HT-29 (cell line): ENCODE measurements around the gene NCOA3. TPM values are rescaled to one million over a fixed set of nuclear protein-coding genes. Genes with fewer than 3 reads are reported as not detected.
A peak's percentile ranks its signal among the peaks of the same experiment; 100 is the strongest.
"Not testable (repeated sequence)": the region's sequence is repeated elsewhere in the genome, so short reads cannot be mapped to it uniquely, and the experiment has no call there.

Experiments used
- DNase-seq: peaks from one replicate; pipeline ENCODE4 v3.0.0-alpha.2; 2015; ENCODE audit warnings: low spot score
- total RNA-seq: library from RNA; depleted of rRNA; stranded (reverse); fragments of >200 nt; shearing (Covaris generic); gene quantifications from 2 replicates; pipeline ENCODE4 v1.2.3, GENCODE V29; 2014; rRNA removed

The NCOA3 gene
- total RNA-seq, result 14.9 and 16.3 TPM in 2 replicates

DNA sequence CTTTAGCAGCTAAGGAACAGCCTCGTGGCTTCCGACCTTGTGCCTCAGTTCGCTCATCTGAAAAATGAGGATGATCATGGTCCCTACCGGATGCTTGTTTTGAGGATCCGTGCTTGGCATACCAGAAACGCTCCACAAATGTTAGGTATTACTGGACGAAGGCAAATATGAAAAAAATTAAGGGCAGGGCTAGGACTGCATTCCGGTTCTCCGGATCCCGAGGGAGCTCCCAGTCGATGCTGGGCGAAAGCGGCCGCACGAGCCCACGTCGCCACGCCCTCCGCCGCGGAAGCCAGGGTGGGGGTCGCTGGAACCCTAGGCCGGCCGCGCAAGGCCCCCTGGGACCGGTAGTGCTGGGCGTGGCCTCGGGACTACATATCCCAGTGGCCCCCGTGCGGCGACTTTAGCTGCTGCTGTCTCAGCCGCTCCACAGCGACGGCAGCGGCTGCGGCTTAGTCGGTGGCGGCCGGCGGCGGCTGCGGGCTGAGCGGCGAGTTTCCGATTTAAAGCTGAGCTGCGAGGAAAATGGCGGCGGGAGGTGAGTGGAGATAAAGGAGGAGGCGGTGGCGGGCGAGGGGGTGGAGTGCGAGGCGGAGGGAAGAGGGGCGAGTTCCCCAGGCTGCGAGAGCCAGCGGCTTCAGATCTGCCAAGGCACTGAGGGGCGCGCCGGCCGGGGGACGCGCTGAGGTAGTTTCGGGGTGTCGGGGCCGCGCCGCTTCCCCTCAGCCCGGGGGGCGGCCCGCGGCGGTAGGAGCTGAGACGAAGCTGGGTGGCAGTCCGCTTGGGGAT is at the start of gene NCOA3:
TSS of gene NCOA3 (plus strand) at position 406 of the 789 bp plus-strand sequence. CDS start 120,361 bp downstream, outside the sequence.
- peak; percentile 98 for DNase-seq

DNA sequence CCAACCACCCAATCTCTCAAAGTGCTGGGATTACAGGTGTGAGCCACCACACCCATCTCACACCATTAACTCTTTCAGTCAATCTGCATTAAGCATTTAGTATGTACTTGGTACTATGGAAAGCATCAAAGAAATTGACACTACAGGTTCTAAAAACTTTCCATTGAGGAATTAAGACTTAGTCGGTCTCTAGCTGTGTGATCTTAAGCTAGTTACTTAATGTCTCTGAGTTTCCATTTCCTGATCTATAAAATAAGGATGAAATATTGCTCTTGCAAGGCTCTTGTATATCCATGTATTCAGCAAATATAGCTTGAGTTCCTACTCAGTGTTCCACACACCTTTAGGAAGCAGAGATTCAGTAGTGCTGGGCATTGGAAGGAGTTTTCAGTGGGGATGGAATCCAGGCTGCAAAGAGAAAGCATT is 48.9 kb upstream of the NCOA3 start:
- DNase-seq, result no peak

DNA sequence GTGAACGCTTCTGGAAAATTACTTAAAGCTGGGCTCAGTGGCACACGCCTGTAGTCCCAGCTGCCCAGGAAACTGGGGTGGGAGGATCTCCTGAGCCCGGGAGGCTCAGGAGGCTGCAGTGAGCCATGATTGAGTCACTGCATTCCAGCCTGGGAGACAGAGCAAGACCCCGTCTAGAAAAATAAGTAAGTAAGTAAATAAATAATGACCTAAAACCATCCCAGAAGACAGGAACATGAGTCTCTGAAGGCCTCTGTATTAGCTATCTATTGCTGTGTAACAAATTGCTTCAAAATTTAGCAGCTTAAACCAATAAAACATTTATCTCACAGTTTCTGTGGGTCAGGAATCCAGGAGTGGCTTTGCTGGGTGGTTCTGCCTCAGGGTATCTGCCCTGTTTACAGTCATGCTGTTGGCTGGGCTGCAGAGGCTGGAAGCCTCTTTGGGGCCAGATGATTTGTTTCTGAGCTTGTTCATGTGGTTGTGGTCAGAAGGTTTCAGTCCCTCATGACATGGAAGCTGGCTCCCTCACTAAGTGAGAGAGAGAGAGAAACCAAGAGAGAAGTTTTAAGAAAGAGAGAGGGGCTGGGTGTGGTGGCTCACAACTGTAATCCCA is 48.4 kb upstream of the NCOA3 start:
- peak; percentile 29 for DNase-seq

DNA sequence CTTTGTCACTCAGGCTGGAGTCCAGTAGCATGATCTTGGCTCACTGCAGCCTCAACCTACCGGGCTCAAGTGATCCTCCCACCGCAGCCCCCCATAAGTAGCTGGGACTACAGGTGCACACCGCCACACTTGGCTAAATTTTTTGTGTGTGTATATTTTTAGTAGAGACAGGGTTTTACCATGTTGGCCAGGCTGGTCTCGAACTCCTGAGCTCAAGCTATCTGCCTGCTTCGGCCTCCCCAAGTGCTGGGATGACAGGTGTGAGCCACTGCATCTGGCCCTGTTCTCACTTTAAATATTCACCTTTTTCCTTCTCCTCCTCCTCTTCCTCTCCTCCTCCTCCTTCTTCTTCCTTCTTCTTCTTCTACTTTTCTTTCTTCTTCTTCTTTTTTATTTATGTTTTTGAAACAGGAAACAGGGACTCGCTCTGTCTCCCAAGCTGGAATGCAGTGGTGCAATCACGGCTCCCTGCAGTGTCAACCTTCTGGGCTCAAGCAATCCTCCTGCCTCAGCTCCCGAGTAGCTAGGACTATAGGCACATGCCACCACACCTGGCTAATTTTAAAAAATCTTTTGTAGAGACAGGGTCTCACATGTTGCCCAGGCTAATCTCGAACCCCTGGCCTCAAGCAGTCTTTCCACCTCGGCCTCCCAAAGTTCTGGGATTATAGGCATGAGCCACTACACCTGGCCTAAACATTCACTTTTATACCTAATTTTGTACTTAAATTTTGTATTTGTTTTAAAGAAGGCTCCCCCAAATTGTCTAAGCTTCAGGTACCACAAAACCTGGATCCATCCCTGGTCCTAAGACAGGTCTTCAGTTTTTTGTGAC is 47.2 kb upstream of the NCOA3 start:
- DNase-seq, result no peak

DNA sequence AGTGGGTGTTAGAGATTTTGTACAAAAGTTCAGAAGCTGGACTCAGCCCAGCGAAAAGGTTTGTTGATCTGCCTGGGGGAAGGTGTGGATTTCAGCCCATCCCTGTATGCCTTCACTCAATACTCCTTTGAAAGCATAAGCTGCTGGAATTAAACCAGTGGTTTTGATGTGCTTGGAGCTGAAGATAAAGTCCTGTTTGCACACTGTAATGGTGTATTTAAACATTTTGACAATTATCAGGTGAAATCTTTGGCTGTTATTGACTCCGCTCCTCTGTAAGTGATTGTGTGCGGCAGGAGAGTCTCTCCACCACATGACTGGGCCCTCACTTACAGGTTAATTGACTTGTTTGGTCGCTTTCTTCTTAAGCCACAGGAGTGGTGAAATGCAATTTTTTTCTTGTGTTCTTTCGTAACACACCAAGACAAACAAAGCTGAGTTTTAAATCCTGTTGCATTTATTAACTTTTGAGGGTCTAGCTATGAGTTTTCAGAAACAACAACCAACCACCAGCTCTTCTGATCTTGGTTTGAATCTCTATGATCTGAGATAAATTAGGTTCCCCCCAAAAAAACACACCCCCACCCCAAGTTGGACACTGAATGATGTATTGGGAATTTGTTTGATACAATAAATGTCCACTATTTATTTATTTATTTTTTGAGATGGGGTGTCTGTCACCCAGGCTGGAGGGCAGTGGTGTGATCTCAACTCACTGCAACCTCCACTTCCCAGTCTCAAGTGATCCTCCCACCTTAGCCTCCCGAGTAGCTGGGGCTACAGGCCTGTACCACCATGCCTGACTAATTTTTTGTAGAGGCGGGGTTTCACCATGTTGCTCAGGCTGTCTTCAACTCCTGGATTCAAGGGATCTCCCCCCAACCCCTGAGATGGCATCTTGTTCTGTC is 46.3 kb upstream of the NCOA3 start:
- DNase-seq, result no peak

DNA sequence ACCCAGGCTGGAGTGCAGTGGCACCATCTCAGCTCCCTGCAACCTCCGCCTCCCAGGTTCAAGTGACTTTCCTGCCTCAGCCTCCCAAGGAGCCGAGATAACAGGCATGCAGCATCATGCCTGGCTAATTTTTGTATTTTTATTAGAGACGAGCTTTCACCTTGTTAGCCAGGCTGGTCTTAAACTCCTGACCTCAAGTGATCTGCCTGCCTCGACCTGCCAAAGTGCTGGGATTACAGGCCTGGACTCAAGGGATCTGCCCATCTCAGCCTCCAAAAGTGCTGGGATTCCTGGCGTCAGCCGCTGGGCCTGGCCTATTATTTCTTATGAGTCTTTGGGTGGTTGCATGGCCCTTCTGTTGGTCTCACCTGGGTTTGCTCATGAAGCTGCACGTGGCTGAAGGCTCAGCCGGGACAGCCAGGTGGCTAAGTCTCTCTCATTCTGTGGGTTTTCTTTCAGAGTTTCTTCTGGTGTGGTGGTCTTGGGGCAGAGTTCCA is 45.6 kb upstream of the NCOA3 start:
- DNase-seq, result no peak

DNA sequence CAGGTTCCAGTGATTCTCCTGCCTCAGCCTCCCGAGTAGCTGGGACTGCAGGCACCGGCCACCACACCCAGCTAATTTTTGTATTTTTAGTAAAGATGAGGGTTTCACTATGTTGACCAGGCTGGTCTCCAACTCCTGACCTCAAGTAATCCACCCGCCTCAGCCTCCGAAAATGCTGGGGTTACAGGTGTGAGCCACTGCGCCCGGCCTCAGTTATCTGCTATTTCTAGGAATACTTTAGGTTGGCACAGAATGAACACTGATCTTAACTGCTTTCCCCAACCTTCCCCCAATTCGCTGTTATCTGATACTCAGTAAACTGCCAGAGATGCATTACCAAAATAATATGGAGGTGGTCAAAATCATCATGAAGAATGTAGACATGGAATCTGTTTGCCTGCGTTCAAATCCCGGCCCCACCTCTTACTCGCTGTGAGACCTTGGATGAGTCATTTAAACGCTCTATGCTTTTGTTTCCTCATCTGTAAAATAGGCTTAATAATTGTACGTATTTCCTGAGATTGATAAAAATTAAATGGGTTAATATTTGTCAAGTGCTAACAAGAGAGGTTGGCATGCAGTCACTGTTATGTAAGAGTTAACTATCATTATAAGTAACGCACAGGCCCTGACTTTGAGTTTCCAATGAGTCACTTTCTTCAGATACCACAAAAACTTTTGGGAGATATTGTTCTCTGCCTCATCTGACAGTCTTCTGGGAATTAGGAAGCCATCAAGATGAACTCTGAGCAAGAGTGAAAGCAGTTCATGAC is 44.5 kb upstream of the NCOA3 start:
- DNase-seq, result no peak

DNA sequence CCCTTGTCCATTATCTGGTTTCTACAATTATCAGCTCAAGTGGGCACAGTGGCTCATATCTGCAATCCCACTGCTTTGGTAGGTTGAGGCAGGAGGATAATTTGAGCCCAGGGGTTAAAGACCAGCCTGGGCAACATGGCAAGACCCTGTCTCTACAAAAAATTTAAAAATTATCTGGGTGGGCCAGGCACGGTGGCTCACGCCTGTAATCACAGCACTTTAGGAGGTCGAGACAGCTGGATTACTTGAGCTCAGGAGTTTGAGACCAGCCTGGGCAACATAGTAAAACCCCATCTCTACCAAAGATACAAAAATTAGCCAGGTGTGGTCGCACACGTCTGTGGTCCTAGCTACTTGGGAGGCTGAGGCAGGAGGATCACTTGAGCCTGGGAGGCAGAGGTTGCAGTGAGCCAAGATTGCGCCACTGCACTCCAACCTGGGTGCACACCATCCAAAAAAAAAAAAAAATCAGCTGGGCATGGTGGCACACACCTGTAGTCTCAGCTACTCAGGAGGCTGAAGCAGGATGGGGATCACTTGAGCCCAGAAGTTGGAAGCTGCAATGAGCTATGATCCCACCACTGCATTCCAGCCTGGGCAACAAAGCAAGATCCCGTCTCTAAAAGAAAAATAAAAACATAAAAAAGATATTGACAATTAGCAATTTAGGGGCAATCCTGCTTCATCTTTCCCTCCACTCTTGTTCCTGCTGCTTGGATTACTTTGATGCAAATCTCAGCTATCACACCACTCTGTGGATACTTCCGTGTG is 43.2 kb upstream of the NCOA3 start:
- DNase-seq, result not testable (repeated sequence)

DNA sequence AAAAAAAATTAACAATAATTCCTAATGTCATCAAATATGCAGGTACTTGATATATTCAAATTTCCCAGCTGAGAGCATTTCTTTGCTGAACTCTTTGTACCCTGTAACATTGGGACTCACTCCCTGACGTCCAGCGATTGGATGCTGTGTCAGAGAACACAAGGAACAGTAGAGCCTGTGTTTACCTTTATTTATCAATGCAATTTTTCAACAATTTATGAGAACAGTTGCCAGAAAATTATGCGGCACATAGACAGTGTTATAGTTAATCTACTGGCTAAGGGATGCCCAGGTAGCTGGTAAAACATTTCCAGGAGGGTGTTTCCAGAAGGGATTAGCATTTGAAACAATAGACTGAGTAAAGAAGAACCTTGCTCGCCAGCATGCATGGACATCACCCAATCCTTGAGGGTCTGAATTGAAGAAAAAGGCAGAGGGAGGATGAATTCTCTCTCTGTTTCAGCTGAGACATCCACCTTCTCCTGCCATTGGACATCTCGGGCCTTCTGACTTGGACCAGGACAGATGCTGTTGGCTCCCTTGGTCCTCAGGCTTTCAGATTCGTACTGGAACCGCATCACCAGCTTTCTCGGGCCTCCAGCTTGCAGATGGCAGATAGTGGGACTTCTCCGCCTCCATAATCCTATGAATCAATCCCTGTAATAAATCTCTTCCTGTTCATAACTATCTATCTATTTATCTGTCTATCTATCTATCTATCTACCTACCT is 42.2 kb upstream of the NCOA3 start:
- DNase-seq, result no peak

DNA sequence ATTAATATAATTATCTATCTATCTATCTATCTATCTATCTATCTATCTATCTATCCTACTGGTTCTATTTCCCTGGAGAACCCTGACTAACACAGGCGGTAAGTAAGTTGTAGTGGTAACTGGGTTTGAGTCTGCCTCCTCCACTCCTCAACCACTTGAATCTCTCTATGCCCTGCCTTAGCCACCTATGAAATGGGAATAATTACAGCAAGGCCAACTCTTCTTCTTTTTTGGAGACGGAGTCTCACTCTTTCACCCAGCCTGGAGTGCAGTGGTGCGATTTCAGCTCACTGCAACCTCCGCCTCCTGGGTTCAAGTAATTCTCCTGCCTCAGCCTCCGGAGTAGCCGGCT is 41.0 kb upstream of the NCOA3 start:
- DNase-seq, result not testable (repeated sequence)

DNA sequence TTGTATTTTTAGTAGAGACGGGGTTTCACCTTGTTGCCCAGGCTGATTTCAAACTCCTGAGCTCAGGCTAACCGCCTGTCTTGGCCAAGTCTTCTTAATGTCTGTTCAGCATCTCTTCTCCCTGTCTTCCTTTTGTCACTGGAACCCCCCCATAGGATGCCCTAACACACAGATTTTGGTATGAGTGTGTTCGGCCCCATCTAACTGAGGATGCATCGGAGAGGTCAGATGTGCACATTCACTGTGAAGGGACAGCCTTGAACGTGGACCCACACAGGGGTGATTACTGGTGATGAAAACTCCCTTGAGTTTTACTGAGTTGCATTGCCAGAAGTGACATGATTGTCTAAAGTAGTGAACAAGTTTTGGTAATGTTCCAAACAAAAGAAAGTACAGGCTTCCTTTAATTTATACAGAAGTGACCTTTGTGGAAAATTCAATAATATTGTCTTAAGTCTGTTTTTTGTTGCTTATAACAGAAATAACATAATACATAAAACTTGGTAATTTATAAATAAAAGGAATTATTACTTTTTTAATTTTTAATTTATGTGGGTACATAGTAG is 40.5 kb upstream of the NCOA3 start:
- no peak for DNase-seq

DNA sequence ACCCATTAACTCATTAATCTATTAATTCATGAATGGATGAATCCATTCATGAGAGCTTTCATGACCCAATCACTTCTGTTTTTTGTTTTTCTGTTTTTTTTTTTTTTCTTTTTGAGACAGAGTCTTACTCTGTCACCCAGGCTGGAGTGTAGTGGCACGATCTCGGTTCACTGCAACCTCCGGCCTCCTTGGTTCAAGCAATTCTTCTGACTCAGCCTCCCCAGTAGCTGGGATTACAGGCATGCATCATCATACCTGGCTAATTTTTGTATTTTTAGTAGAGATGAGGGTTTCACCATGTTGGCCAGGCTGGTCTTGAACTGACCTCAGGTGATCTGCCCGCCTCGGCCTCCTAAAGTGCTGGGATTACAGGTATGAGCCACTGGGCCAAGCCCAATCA is 39.8 kb upstream of the NCOA3 start:
- not testable (repeated sequence) for DNase-seq

DNA sequence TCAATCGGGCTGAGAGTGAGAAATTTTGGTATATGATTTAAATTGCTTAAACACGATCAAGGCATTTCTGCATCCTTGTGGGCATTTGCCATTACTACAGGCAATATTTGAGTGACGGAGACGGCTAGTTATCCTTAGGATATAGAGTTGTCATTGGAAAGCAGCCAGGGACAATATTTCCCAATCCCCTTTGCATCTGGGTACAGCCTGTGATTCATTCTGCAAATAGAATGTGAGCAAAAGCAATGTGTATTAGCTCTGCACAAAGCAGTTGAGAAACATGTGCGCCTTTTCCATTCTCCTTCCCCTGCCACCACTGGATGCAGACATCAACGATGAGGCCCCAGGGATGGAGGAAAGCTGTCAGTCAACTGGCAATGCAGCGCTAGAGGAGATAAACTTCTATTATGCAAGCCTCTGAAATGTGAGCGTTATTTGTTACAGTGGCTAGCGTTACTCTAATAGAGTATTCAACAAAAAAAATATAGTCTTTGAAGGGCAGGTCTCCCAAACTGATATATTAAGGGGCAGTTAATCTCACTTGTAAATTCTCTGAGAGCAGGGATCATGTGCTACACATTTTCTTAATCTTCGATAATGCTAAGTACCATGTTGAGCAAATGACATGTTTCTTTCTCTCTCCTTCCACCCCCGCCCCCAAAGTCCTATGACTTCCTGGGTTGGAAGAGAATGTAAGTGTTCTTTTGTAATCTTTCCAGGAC is 37.1 kb upstream of the NCOA3 start:
- DNase-seq, result peak; percentile 99

DNA sequence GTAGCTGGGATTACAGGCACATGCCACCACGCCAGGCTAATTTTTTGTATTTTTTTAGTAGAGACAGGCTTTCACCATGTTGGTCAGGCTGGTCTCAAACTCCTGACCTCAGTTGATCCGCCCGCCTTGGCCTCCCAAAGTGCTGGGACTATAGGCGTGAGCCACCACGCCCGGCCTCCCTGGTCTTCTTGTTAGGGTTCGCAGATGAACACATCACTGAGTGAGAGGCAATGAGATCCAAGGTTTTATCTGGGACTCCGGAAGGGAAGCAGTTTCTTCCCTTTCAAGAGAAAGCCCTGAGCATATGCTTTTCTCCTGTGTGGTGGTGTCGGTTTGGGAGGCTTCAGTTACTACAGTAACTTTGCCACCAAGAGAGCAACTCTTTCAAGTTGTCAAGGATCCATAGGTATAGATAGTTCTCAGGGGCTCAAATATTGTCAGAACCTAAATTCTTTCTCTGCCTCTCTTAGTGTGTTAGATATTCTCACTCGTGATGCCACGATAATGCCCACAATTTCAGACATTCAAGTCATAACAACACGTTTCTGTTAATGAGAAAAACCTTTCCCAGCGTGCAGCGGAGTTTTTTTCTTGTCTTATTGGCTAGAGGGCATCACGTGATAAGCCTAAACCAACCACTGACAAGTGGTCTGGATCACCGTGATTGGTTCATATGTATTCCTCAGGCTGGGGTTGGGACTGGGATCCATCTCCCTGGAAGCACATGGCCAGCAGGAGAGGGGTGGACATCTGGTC is 36.2 kb upstream of the NCOA3 start:
- no peak for DNase-seq

DNA sequence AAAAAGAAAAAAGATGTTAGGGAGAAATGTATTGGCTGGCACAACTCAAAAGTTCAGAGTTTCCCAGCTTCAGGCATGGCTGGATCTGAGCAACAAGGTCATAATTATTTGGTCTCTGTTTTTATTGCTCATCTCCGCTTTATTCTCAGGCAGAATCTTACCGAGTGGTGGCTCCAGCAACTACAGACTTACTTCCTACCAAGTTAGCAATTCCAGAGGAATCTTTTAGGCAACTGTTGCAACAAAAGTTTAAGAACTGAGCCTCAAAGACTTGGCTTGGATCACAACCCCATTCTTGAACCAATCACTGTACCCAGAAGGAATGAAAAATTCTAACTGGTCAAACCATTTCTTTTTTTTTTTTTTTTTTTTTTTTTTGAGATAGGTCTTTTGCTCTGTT is 35.5 kb upstream of the NCOA3 start:
- DNase-seq, result no peak

DNA sequence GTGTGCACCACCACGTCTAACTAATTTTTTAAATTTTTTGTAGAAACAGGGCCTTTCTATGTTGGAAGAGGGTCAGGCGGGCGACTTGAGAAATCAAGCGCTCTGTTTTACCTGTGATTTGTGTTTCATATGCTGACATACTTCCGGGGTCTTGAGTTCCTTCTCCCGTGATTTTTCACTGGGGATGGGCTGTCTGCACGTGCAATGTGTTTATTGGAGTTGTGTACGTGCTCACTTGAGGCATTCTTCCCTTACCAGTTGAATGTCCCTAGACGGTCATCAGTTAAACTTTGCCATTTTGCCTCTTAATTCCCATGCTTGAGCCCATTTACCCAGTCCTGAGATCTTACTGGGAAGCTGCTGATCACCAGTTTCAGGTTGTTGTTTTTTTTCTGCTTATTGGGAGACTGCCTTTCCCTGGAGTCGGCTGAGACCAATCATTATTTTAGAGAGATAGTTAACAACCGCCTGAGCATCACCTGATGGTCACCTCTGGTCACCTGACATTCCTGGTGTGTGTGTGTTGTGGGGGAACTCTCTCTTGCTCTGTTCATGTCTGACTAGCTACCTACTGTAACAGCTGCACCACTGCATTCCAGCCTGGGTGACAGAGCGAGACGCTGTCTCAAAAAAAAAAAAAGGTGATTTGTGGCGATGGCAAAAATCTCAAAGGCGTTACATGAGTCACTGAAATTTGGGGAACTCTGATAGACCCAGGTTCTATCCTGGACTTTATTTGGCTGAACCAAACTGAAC is 34.8 kb upstream of the NCOA3 start:
- DNase-seq, result no peak
